Stimulated activated memory B cell treated with anti-CD40 and anti-IgM and Interleukin-4, amounts not matched to agents 10 μg/mL and 1 μg/mL and 100 μg/mL, for 72 hours (primary cell): ENCODE measurements around the gene PPP1R14B.

Experiments
- ATAC-seq: fragments of 150-1000 bp; cut with Tn5 transposase; 2 replicates; pipeline ENCODE4 v1.10.0; 2021
- H3K27ac Mint-ChIP-seq: one replicate; pipeline ENCODE4 v1.8.0; 2022; ENCODE audit warnings: mild to moderate bottlenecking, mixed read lengths
- H3K27me3 Mint-ChIP-seq: one replicate; pipeline ENCODE4 v1.8.0; 2022; ENCODE audit warnings: mixed read lengths
- H3K36me3 Mint-ChIP-seq: one replicate; pipeline ENCODE4 v1.8.0; 2022; ENCODE audit warnings: mixed read lengths
- H3K4me1 Mint-ChIP-seq: one replicate; pipeline ENCODE4 v1.8.0; 2022; ENCODE audit warnings: mixed read lengths
- H3K4me3 Mint-ChIP-seq: one replicate; pipeline ENCODE4 v1.8.0; 2022; ENCODE audit warnings: mild to moderate bottlenecking, moderate library complexity, mixed read lengths
- H3K9me3 Mint-ChIP-seq: one replicate; pipeline ENCODE4 v1.8.0; 2022; ENCODE audit warnings: mixed read lengths

PPP1R14B gene

DNA sequence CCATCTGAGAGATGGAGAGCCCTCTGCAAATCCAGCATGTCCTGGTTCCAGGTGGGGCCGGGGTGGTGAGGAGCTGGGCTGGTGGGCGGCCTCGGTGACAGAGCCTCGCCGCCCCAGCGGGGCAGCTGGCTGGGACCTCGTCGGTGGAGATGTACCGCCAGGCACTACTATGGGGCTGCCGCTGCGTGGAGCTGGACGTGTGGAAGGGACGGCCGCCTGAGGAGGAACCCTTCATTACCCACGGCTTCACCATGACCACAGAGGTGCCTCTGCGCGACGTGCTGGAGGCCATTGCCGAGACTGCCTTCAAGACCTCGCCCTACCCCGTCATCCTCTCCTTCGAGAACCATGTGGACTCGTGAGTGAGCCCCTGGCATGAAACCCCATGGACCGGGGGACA, 11.6 kb upstream of the PPP1R14B start:
- peaks cover 39% of the 10 kb centered on the region for H3K36me3 Mint-ChIP-seq

DNA sequence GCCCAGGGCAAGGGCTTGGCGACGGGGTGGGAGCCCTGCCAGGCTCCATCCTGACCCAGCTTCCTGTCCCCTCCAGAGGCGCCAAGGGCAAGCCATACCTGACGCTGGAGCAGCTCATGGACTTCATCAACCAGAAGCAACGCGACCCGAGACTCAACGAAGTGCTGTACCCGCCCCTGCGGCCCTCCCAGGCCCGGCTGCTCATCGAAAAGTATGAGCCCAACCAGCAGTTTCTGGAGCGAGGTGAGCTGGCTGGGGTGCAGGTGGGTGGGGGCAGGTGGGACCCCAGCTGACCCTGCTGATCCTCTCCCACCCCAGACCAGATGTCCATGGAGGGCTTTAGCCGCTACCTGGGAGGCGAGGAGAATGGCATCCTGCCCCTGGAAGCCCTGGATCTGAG, 9.6 kb upstream of the PPP1R14B start:
- H3K4me1 Mint-ChIP-seq, result peaks cover 38% of the 10 kb centered on the region
- no peak for ATAC-seq
- no peaks in the 10 kb centered on the region for H3K9me3 Mint-ChIP-seq
- no peaks in the 10 kb centered on the region for H3K27me3 Mint-ChIP-seq
- H3K36me3 Mint-ChIP-seq, result peaks cover 23% of the 10 kb centered on the region
- no peak overlapping the region for H3K4me3 Mint-ChIP-seq
- H3K27ac Mint-ChIP-seq, result no peak overlapping the region

More for the DNA sequence above, 11.6 kb upstream of the PPP1R14B start:
- Mint-ChIP-seq H3K4me1 (peaks cover 22% of the 10 kb centered on the region), H3K4me3 (no peak overlapping the region), H3K27me3 (no peaks in the 10 kb centered on the region), H3K27ac (no peak overlapping the region), H3K9me3 (no peaks in the 10 kb centered on the region)
- no peak for ATAC-seq

DNA sequence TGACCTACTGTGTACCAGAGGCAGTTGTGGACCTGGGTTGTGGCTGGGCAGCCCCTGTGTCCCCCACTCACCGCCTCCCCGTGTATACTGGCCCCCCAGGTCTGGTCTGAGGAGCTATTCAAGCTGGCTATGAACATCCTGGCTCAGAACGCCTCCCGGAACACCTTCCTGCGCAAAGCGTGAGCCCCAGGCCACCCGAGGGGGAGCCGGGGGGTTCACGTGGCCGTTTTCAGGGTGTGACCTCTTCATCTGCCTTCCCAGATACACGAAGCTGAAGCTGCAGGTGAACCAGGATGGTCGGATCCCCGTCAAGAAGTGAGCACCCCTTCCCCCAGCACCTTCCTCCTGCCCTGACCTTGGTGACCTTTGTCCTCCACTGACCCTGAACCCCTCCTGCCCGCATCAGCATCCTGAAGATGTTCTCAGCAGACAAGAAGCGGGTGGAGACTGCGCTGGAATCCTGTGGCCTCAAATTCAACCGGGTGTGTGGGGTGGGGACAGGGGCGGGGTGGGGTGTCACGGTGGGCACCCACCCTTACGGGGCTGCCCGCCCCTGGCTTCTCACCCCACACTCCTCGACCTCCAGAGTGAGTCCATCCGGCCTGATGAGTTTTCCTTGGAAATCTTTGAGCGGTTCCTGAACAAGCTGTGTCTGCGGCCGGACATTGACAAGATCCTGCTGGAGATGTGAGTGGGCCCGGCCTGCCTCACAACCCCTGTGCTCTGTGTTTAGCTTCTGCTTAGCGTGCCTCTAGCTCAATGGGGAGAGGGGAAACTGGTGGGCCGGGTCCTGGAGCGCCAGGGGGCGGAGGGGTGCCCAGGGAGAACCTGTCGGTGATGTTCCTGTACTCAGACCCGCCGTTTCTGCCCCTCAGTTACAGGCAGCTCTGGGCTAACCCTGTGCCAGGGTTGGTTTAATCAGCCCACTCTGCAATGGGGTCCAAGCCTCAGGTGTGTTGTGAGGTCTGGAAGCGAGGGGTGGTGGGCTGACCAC, 8.7 kb upstream of the PPP1R14B start:
- Mint-ChIP-seq H3K27ac (no peak overlapping the region), H3K4me3 (no peak overlapping the region), H3K27me3 (no peaks in the 10 kb centered on the region), H3K36me3 (peaks cover 22% of the 10 kb centered on the region), H3K9me3 (no peaks in the 10 kb centered on the region), H3K4me1 (peaks cover 45% of the 10 kb centered on the region)
- ATAC-seq, result no peak

DNA sequence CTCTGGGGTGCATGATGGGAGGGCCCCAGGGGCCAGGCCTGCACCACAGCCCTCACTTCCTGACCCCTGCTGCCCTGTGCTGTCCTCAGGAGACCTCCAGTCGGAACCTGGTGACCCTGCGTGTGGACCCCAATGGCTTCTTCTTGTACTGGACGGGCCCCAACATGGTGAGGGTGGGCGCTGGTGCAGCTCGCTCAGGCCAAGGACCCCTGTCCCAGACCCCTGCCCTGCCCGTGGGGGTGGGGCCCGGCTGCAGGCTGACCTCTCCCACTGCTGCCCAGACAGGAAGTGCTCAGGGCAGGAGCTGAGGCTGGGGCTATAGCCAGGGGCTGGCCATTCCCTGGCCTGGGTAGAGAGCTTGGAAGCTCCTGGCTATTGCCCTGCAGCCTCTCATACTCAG, 7.6 kb upstream of the PPP1R14B start:
- peak overlapping the region; percentile 9 for H3K27ac Mint-ChIP-seq
- no peak for ATAC-seq

DNA sequence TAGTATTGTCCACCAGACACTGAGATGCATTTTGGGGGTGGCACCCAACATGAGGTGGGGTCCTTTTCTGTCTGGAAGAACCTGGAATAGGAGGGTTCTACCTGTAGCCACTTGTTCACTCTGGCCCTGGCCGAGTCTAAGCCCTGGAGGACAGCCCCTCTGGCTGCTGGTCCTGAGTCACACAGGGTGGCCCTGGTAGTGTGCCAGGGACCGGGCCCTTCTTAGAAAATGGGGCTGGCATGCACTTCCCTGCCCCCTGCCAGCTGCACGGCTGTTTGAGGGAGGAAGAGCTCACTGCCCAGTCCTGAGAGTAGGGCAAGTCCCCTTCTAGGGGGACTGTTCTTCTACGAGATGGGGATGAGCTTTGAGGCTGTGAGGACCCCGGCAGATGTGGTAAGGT, 6.7 kb upstream of the PPP1R14B start:
- peaks cover 37% of the 10 kb centered on the region for H3K4me1 Mint-ChIP-seq
- no peak overlapping the region for H3K4me3 Mint-ChIP-seq
- H3K27ac Mint-ChIP-seq, result no peak overlapping the region
- peaks cover 8% of the 10 kb centered on the region for H3K36me3 Mint-ChIP-seq
- H3K9me3 Mint-ChIP-seq, result no peaks in the 10 kb centered on the region
- no peak for ATAC-seq
- no peaks in the 10 kb centered on the region for H3K27me3 Mint-ChIP-seq

More for the DNA sequence above, 7.6 kb upstream of the PPP1R14B start:
- no peak overlapping the region for H3K4me3 Mint-ChIP-seq
- H3K36me3 Mint-ChIP-seq, result peaks cover 11% of the 10 kb centered on the region
- H3K4me1 Mint-ChIP-seq, result peaks cover 40% of the 10 kb centered on the region
- no peaks in the 10 kb centered on the region for H3K9me3 Mint-ChIP-seq
- H3K27me3 Mint-ChIP-seq, result no peaks in the 10 kb centered on the region

DNA sequence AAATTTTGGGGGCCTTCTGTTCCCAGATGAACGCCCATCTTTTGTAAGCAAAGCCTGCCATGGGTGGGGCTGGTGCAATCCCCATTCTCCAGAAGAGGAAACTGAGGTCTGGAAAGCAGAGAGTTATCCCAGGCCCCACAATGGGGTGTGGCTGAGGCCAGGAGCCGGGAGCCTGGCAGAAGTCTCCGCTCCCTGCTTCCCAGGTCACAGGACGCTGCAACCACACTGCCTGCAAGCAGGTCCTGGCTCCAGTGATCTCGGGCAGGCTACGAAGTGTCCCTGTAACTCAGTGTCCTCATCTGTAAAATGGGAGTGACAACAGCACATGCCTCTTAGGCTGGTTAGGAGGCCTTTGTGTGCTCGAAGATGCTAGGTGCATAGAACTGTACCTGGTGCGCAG, 6.3 kb upstream of the PPP1R14B start:
- H3K9me3 Mint-ChIP-seq, result no peaks in the 10 kb centered on the region
- no peak overlapping the region for H3K27ac Mint-ChIP-seq
- no peak for ATAC-seq
- H3K27me3 Mint-ChIP-seq, result no peaks in the 10 kb centered on the region
- H3K4me1 Mint-ChIP-seq, result peaks cover 39% of the 10 kb centered on the region
- no peak overlapping the region for H3K4me3 Mint-ChIP-seq
- peaks cover 4% of the 10 kb centered on the region for H3K36me3 Mint-ChIP-seq

DNA sequence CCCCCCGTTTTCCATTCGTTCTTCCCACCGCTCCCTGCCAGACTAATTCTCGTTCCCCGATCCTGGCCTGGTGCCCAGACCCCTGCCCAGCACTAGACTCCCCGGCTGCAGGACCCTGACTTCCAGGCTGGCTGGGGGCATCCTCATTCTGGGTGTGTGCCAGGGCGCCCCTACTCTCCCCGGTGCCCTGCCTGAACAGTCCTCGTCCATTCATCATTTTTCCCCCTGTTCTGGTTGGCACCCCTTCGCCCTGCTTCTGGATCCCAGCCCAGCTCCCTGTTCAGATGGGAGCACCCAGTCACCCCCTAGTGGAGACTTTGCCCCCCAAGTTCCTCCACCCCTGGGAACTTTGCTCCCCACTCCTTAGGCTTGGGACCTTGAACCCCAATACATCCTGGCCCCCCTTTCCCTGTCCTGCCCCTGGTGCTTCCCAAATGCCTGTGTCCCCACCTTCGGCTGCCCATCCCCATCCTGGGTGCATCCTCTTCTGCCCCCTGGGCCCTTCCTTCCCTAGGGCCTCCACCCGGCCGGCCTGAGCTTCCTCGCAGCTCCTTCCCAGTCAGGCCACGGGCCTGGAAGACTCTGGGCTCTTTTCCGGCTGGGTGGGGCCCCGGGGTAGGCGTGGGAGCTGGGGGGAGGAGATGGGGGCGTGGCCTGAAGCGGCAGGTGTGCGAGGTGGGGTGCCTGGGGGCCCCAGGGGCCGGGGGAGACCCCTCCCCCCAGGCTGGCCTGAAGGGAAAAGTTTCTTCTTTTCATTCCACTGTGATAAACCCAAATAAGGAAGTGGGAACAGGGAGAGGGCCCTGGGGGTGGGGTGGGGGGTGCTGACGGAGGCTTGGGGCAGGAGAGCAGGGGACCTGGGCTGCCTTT, 5.5 kb upstream of the PPP1R14B start:
- H3K27me3 Mint-ChIP-seq, result no peaks in the 10 kb centered on the region
- no peaks in the 10 kb centered on the region for H3K36me3 Mint-ChIP-seq
- H3K27ac Mint-ChIP-seq, result peak overlapping the region; percentile 36
- H3K9me3 Mint-ChIP-seq, result no peaks in the 10 kb centered on the region
- H3K4me1 Mint-ChIP-seq, result peaks cover 47% of the 10 kb centered on the region
- ATAC-seq, result no peak
- peak overlapping the region; percentile 86 for H3K4me3 Mint-ChIP-seq

DNA sequence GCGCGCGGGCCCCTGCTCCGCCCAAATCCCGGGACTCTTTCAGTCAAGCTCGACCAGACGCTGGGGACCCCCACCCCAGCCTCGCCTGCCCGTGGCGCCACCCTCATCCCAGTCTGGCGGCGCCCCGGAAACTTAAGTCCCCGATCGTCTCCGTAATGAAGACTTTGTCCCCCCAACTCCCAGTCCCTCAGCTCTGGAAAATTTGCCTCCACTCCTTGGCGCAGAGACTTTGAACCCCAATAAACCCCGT, 4.9 kb upstream of the PPP1R14B start:
- Mint-ChIP-seq H3K27me3 (no peaks in the 10 kb centered on the region), H3K4me1 (peaks cover 50% of the 10 kb centered on the region), H3K27ac (peak overlapping the region; percentile 36), H3K36me3 (no peaks in the 10 kb centered on the region), H3K4me3 (peak overlapping the region; percentile 86), H3K9me3 (no peaks in the 10 kb centered on the region)
- ATAC-seq, result no peak

DNA sequence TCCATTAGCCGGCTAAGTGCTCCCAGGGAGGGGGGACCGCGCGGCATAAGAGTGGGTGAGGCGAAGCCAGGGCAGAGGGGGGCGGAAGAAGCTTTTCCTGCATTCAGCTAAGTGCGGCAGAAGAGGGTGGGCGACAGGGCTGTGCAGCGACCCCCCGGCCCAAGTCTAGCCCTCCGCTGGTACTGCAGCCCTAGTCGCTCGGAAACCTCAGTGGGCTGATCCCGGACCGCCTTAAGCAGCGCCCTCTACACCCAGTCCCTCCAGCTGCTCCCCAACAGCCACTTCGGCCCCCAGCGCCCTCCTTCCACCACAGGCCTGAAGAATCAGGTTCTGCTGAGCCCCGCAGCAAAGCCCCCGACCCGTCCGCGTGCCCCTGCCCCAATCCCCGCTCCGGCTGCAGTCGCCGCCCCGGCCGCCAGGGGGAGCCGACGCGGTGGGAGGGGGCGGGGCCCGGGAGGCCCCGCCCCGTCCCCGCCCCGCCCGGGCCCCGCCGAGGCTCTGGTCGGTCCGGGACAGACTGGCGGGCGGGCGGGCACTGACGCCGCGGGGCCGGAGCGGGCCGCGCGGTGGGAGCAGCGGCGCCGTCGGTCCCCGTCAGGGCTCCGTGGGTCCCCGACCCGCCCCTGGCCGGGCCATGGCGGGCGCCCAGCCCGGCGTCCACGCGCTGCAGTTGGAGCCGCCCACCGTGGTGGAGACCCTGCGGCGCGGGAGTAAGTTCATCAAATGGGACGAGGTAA, 4.4 kb upstream of the PPP1R14B start, which contains the start of gene PLCB3:
Gene PLCB3 (plus strand): TSS at position 515 of the 737 bp plus-strand sequence. CDS start 120 bp downstream, at position 635.
- Mint-ChIP-seq H3K27ac (peak within 1 kb of the TSS; percentile 36), H3K9me3 (no peaks in the 10 kb centered on the region), H3K4me3 (peak within 1 kb of the TSS; percentile 86), H3K4me1 (peaks cover 50% of the 10 kb centered on the region), H3K27me3 (no peaks in the 10 kb centered on the region), H3K36me3 (no peaks in the 10 kb centered on the region)
- peak; percentile 73 for ATAC-seq

DNA sequence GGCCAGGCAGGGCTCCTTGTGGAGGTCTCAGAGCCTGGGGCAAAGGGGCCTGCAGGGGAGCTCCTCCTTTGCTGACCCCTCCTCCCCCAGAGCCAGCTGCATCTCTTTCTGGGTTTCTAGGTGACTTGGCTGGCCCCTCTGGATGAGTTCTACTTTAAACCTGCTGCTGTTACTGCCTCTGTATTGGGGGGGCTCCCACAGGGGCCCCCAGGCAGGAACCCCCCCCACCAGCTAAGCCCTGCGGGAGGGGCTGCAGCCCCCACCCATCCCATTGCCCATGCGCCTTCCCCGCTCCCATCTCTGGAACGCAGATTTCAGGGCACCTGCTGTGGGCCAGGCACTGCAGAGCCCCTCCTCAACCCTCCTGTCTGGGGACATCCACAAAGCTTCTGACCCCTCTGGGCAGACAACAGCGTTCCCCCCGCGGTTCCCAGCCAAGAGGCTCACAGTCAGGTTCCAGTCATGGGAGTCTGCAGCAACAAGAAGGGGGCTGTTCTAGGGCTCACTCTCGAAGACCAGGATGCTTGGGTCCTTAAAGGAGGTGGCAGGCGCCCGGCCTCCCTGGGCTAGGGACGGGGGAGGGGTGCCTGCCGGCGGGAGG, 3.8 kb upstream of the PPP1R14B start:
- no peaks in the 10 kb centered on the region for H3K27me3 Mint-ChIP-seq
- H3K27ac Mint-ChIP-seq, result peak overlapping the region; percentile 35
- no peaks in the 10 kb centered on the region for H3K36me3 Mint-ChIP-seq
- peaks cover 56% of the 10 kb centered on the region for H3K4me1 Mint-ChIP-seq
- peak overlapping the region; percentile 79 for H3K4me3 Mint-ChIP-seq
- ATAC-seq, result no peak
- no peaks in the 10 kb centered on the region for H3K9me3 Mint-ChIP-seq

DNA sequence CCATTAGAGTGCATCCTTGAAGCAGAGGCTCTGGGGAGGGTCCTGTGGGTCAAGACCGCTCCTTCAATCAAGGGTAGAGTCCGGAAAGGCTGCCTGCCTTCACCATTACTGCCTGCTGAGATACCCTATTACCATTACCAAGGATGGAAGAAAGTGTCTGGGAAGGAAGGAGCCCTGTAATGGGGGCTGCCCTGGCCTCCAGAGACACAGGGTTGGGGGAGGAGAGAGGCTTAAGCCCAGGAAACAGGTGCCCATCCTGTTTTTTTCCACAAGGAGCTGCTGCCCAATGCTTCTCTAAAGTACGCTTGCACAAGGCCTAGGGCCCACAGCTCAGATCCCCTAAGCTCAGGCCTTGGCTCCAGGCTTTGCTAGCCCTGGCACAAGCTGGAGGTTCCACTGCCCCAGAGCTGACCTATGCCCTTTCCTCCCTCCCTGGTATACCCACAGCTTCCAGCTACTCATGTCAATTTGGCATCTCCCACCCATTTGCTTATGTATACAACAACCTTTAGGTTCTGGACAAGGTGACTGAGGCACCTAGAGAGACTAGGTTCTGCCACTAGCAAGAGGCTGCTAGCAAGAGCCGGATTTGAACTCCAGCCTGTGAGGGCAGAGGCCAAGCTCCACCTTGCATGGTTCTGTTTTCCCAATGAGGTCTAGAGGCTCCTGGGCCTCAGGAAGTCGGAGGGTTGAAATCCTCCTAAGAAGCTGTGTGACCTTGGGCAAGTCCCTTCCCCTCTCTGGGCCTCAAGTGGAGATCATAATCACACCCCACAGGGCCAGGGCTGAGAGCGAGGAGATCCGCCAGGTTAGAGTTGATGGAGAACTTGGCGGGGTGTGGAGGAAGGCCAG, 3.0 kb upstream of the PPP1R14B start:
- peaks cover 62% of the 10 kb centered on the region for H3K4me1 Mint-ChIP-seq
- H3K27me3 Mint-ChIP-seq, result no peaks in the 10 kb centered on the region
- no peaks in the 10 kb centered on the region for H3K36me3 Mint-ChIP-seq
- H3K9me3 Mint-ChIP-seq, result no peaks in the 10 kb centered on the region
- H3K27ac Mint-ChIP-seq, result no peak overlapping the region
- ATAC-seq, result no peak
- peak overlapping the region; percentile 26 for H3K4me3 Mint-ChIP-seq

DNA sequence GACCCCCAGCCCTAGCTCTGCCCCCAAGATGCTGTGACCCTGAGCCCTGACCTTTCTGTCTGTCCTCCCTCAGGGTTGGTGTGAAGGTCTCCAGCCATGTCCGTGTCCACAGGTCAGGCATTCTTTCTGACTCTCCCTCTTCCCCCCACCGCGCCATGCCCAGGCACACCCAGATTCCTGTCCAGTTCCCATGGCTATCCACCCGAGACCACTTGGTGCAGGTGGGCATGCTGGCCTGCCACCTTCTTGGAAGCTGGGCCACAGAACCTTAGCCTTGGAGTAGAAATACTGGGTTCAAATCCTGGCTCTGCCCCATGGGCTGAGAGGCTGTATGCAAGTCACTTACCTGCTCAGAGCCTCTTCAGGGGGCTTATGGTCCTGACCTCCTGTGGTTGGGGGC, 2.3 kb upstream of the PPP1R14B start:
- no peaks in the 10 kb centered on the region for H3K36me3 Mint-ChIP-seq
- H3K4me1 Mint-ChIP-seq, result peaks cover 62% of the 10 kb centered on the region
- no peak overlapping the region for H3K27ac Mint-ChIP-seq
- no peak for ATAC-seq
- no peaks in the 10 kb centered on the region for H3K9me3 Mint-ChIP-seq
- no peaks in the 10 kb centered on the region for H3K27me3 Mint-ChIP-seq
- H3K4me3 Mint-ChIP-seq, result no peak overlapping the region

DNA sequence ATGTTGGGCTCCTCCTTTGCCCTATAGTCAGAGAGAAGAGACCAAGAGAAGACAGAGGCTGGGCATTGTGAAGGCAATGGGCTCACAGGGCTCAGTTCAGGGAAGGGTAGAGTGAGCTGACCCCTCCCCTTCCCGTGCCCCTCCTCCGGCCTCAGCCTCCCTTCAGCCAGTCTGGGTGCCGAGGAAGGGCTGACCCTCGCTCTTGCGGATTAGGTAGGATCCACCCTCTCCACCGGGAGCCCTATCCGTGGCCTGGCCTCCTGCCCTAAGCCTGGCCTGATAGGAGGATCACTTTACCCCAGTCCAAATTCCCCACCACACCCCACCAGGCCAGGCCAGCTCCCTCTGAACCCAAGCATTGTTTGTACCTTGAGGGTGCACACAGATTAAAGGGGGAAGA, 1.8 kb upstream of the PPP1R14B start:
- H3K36me3 Mint-ChIP-seq, result peaks cover 3% of the 10 kb centered on the region
- H3K27me3 Mint-ChIP-seq, result no peaks in the 10 kb centered on the region
- no peak overlapping the region for H3K4me3 Mint-ChIP-seq
- H3K27ac Mint-ChIP-seq, result no peak overlapping the region
- ATAC-seq, result no peak
- peaks cover 62% of the 10 kb centered on the region for H3K4me1 Mint-ChIP-seq
- no peaks in the 10 kb centered on the region for H3K9me3 Mint-ChIP-seq
